PC-9 (cell line): ENCODE measurements around the gene SSH3.

Source experiments
- EZH2 ChIP-seq: fragments of 200-600 bp; sonication (generic); IDR thresholded peaks from 2 replicates; pipeline ENCODE4 v1.8.0; 2017; ENCODE audit warnings: antibody characterized with exemption, low read depth
- TF ChIP-seq, protein P1 (sequence below): fragments of 200-600 bp; sonication (generic); conservative IDR thresholded peaks from 2 replicates; pipeline ENCODE4 v1.6.1; 2017; ENCODE audit warnings: mixed run types, antibody characterized with exemption, mild to moderate bottlenecking, moderate library complexity

DNA sequence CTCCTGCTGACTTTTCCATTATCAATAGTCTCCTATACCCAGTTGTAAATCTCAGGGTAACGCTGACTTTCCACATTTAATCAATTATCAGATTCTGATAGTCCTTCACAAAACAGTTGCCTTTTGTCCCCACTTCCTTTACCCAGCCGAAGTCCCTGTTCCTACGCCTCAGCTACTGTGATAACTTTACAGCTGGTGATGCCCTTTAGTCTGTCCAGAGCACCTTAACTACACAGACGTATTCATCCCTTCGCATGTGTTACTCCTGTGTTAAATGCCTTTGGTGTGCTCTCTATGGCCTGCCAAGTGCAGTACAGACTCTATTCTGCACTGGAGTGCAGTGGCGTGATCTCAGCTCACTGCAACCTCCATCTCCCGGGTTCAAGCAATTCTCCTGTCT lies 20.2 kb downstream of the SSH3 start:
- TF ChIP-seq, protein P1, sequence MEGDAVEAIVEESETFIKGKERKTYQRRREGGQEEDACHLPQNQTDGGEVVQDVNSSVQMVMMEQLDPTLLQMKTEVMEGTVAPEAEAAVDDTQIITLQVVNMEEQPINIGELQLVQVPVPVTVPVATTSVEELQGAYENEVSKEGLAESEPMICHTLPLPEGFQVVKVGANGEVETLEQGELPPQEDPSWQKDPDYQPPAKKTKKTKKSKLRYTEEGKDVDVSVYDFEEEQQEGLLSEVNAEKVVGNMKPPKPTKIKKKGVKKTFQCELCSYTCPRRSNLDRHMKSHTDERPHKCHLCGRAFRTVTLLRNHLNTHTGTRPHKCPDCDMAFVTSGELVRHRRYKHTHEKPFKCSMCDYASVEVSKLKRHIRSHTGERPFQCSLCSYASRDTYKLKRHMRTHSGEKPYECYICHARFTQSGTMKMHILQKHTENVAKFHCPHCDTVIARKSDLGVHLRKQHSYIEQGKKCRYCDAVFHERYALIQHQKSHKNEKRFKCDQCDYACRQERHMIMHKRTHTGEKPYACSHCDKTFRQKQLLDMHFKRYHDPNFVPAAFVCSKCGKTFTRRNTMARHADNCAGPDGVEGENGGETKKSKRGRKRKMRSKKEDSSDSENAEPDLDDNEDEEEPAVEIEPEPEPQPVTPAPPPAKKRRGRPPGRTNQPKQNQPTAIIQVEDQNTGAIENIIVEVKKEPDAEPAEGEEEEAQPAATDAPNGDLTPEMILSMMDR, result no peak
- no peak for TF ChIP-seq EZH2
